GM12872 (cell line): ENCODE data around the gene ZNF12.
A peak's percentile ranks its signal among the peaks of the same experiment; 100 is the strongest.
"Not testable (repeated sequence)": the region's sequence is repeated elsewhere in the genome, so short reads cannot be mapped to it uniquely, and the experiment has no call there.

Experiments used
- TF ChIP-seq, protein P1 (sequence below): IDR thresholded peaks from 3 replicates; pipeline ENCODE4 v1.5.1; 2011; ENCODE audit warnings: low read depth, mild to moderate bottlenecking, low read length, moderate library complexity; ENCODE audit not compliant: insufficient read depth

ZNF12 gene

DNA sequence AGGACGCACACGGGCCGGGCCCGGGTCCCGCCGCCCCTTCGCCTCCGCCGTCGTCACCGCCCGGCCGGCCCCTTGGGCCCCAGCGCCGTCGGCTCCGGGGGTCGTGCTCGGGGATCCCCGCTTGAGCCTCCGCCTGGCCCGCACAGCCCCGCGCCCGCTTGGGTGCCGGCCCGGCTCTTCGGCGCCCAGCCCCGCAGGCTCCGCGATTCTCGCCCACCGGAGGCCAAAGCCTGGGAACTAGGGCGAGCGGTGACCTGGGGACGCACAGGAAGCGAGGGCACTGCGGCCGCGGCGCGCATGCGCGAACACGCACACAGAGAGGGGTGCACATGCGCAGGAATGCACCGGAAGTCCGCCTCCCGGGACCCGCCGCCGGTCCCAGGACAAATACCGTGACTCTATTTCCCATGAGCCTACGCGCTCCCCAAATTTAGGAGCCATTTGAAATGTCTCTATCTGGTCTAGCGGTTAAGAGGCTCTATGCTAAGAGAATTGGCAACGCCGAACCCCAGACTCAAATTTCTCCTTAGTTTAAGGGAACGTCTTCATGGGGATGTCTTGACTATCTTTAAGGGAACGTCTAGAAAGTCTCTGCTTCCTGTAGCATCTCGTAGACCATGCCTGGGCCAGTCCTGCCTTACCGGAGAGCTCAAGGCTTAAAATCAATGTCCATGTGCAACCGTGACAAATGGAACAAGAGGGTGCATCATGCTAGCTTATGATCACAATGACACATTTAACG lies at the start of gene ZNF12:
TSS of gene ZNF12 (minus strand) at position 282 of the 742 bp plus-strand sequence. CDS start 1,774 bp downstream, outside the sequence.
- TF ChIP-seq, protein P1, sequence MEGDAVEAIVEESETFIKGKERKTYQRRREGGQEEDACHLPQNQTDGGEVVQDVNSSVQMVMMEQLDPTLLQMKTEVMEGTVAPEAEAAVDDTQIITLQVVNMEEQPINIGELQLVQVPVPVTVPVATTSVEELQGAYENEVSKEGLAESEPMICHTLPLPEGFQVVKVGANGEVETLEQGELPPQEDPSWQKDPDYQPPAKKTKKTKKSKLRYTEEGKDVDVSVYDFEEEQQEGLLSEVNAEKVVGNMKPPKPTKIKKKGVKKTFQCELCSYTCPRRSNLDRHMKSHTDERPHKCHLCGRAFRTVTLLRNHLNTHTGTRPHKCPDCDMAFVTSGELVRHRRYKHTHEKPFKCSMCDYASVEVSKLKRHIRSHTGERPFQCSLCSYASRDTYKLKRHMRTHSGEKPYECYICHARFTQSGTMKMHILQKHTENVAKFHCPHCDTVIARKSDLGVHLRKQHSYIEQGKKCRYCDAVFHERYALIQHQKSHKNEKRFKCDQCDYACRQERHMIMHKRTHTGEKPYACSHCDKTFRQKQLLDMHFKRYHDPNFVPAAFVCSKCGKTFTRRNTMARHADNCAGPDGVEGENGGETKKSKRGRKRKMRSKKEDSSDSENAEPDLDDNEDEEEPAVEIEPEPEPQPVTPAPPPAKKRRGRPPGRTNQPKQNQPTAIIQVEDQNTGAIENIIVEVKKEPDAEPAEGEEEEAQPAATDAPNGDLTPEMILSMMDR = no peak

DNA sequence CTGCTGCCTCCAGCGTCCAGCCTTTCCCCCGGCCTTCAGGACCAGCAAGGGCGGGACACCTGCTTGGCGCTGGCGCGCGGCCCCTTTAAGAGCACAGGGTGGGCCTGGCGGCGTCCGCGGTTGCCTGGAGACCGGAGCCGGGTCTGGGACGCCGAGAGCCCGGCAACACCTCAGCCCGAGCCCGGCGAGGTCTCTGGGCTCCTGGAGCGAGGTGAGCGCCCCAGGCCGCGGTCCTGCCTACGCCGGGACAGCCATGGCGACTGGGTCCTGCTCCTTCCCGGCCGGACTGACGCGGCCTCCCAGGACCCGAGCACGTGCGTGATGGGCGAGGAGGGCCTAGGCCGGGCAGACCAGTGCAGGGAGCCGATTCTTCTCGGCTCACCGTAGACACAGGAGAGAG lies 47.2 kb upstream of the ZNF12 start, which contains the start of gene RSPH10B2:
TSS of gene RSPH10B2 (plus strand) at position 140 of the 400 bp plus-strand sequence. CDS start 3,575 bp downstream, outside the sequence.
- TF ChIP-seq, protein P1 = not testable (repeated sequence)

DNA sequence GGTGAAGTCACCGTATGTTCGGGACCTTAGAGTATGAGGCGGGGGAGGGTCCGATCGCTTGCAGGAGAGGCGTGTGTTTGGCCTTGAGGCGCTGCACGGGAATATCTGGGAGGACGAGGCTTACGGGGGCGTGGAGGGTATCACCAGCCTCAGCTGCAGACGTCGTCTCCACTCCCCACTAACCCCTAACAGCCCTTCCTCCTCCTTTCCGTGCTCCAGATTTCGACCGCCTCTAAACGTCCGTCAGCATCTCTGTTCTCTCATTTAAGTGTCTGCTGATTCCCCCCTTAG lies 23.5 kb upstream of the ZNF12 start:
- TF ChIP-seq, protein P1 = no peak

DNA sequence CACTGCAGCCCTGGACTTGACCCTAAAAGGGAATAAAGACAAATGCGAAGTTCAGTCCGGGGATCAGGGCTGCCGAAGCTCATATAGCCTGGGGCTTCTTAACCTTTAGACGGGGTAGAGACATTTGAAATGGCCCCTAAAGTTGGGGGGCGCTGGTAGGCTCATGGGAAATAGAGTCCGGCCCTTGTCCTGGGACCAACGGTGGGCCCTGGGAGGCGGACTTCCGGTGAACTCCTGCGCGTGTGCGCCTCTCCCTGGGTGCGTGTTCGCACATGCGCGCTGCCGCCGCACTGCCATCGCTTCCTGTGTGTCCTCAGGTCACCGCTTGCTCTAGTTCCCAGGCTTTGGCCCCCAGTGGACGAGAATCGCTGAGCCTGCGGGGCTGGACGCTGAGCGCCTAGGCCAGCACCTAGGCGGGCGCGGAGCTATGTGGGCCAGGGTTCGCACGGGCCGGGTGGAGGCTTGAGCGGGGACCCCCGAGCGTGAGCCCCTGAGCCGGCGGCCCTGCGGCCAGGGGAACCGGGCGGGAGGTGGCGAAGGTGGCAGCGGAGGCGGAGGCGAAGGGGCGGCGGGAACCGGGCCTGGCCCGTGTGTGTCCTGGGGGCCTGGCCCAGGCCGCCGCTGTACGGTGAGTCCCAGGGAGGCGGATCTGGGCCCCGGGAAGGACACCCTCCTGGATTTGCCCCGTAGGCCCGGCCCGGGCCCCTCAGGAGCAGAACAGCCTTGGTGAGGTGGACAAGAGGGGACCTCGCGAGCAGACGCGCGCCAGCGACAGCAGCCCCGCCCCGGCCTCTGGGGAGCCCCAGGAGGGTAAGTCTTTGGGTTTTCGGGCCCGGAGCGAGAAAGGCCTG lies 23.0 kb upstream of the ZNF12 start:
- TF ChIP-seq, protein P1 = no peak

DNA sequence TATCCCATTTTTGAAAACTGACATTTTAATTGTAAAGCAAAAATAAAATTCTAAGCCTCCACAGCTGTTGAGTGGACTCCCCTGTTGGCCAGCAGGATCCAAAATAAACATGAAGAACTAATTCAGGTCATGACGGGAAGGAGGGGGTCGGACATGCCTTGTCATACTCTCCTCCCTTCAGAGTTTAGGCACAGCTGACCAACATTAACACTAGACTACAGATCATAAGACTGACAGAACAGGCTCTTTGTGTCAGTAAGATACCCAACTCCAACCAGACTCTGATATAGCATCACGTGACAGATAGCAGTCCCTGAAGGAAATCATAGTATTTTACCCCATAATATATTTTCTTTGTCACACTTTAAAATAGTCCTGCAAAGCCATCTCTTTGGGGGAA lies 20.9 kb upstream of the ZNF12 start:
- TF ChIP-seq, protein P1 = no peak

DNA sequence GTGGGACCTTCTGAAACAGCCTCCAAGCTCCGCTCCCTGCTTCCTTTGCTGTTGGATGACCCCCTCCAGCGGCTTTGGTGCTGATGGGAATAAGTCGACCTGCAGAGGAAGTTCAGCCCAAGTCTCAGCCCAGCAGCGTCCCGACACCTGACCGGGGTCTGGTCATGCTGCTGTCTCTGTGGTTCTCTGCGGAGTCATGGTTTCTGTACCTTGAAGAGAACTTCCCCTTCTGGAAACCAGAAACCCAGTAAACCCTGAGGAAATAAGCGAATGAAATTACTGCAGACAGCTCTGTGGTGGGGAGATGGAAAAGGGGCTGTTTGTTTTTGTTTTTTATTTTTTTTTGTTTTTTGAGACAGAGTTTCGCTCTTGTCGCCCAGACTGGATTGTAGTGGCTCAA lies 18.3 kb upstream of the ZNF12 start:
- TF ChIP-seq, protein P1 = no peak

DNA sequence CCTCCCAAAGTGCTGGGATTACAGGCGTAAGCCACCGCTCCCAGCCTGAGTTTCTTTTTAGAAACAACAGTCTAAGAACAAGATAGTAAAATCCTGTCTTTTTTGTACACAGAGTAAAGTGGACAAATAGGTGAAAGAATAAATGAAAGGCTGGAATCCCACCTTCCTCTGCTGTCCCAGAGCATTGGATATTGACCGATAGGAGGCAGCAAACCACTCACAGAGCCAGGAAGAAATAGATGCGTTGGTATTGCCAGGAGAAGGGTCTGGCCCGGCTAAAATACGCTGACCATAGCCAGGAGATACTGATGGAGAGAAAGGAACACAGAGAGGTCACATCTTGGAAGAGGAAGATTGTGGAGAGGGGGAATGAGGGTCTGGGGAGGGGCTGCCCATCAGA lies 11.4 kb upstream of the ZNF12 start:
- TF ChIP-seq, protein P1 = 0 out of 3 replicates have a peak, but pooled peaks have one; percentile 5
